Right lobe of liver (tissue), 4 donors: Measurements from ENCODE around the gene CACNA1C.

Experiments
- POLR2A ChIP-seq: fragments of 450-650 bp; IDR thresholded peaks from one replicate; pipeline ENCODE4 v1.6.1; 2017; ENCODE audit warnings: antibody characterized with exemption, mild to moderate bottlenecking
- TF ChIP-seq, protein P1 (sequence below), 4 donors: fragments of 200-600 bp in 3 of 4; fragments of 450-650 bp in 1 of 4; IDR thresholded peaks; one replicate each; pipeline versions ENCODE4 v1.5.1 to v1.8.0; 2016 to 2022; ENCODE audit warnings: antibody characterized with exemption in 4 of 4, mild to moderate bottlenecking in 2 of 4
- donor health status: DM: no; HTN: no; CAD: no.
- donor health status: DM: no; HTN: no; CAD: no.
- donor health status: DM: no; HTN: yes; CAD: no.

- TF ChIP-seq, protein P1, sequence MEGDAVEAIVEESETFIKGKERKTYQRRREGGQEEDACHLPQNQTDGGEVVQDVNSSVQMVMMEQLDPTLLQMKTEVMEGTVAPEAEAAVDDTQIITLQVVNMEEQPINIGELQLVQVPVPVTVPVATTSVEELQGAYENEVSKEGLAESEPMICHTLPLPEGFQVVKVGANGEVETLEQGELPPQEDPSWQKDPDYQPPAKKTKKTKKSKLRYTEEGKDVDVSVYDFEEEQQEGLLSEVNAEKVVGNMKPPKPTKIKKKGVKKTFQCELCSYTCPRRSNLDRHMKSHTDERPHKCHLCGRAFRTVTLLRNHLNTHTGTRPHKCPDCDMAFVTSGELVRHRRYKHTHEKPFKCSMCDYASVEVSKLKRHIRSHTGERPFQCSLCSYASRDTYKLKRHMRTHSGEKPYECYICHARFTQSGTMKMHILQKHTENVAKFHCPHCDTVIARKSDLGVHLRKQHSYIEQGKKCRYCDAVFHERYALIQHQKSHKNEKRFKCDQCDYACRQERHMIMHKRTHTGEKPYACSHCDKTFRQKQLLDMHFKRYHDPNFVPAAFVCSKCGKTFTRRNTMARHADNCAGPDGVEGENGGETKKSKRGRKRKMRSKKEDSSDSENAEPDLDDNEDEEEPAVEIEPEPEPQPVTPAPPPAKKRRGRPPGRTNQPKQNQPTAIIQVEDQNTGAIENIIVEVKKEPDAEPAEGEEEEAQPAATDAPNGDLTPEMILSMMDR (IDR thresholded peaks at IDR 0.05), result no peak
- TF ChIP-seq POLR2A, result no peak
Observed at GRCh38 chr12:2150833-2151232, 98.0 kb downstream of the CACNA1C start.
